Type B pancreatic cell (in vitro differentiated cells): Measurements from ENCODE around the gene NR1I3. TPM values are rescaled to one million over a fixed set of nuclear protein-coding genes. Genes with fewer than 3 reads are reported as not detected.

Source experiments
- DNase-seq: peaks from one replicate; pipeline ENCODE4 v3.0.0; 2021; ENCODE audit warnings: mixed read lengths; ENCODE audit not compliant: unreplicated experiment; ENCODE audit errors: extremely low spot score
- H3K27ac Mint-ChIP-seq: 2 replicates; pipeline ENCODE4 v1.8.0; 2021; ENCODE audit warnings: mild to moderate bottlenecking, mixed read lengths
- H3K27me3 Mint-ChIP-seq: 2 replicates; pipeline ENCODE4 v1.8.0; 2021; ENCODE audit warnings: mixed read lengths
- H3K36me3 Mint-ChIP-seq: 2 replicates; pipeline ENCODE4 v1.8.0; 2021; ENCODE audit warnings: mixed read lengths
- H3K4me1 Mint-ChIP-seq: one replicate; pipeline ENCODE4 v1.8.0; 2021; ENCODE audit warnings: mixed read lengths; ENCODE audit not compliant: unreplicated experiment
- H3K4me3 Mint-ChIP-seq: 2 replicates; pipeline ENCODE4 v1.8.0; 2021; ENCODE audit warnings: mild to moderate bottlenecking, mixed read lengths
- H3K9me3 Mint-ChIP-seq: 2 replicates; pipeline ENCODE4 v1.8.0; 2021; ENCODE audit warnings: mixed read lengths
- total RNA-seq: library from RNA; stranded (reverse); gene quantifications from 2 replicates; pipeline ENCODE4 v1.2.1, GENCODE V29; 2021; ENCODE audit warnings: low replicate concordance
- TF ChIP-seq, protein P1 (sequence below): fragments of 200-600 bp; sonication (generic); conservative IDR thresholded peaks from 2 replicates; pipeline ENCODE4 v1.5.0; 2021; ENCODE audit warnings: antibody characterized with exemption, mild to moderate bottlenecking

NR1I3 gene
- total RNA-seq, 1 donor from 2014 or later = not detected

DNA sequence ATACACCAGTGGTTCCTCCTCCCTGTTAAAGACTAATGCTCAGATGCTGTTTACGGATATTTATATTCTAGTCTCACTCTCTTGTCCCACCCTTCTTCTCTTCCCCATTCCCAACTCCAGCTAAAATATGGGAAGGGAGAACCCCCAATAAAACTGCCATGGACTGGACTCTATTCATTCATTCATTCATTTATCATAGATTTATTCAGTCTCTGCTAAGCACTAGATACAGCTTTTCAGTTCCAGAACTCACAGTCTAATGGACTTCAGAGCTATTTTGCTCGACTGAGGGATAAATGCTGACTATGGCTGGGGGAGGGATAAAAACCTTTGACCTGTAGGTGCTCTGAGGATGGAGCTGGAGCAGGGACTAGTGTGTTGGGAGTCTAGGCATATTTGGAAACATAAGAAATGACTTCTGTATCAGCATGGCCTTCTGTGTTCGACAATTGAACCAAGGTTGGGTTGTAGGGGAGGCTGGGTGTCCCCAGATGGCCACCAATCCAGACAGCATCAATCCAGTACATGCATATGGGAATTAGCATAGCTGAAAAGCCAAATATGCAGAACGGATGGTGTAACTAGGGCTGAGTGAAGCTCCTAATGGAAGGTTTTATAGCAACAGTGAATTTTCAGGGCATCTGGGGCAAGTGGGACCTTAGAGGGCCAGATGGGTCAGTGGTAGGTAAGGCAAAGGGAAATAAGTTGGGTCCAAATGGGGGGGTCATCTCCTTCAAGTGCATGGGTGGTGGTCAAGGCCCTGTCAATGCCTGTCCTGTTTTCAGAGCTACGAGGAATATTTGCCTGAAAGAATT lies 18.7 kb downstream of the NR1I3 start:
- peaks cover 5% of the 10 kb centered on the region for H3K27me3 Mint-ChIP-seq
- H3K27ac Mint-ChIP-seq = no peak overlapping the region
- H3K36me3 Mint-ChIP-seq = peaks cover 7% of the 10 kb centered on the region
- H3K4me3 Mint-ChIP-seq = no peak overlapping the region
- TF ChIP-seq, protein P1, sequence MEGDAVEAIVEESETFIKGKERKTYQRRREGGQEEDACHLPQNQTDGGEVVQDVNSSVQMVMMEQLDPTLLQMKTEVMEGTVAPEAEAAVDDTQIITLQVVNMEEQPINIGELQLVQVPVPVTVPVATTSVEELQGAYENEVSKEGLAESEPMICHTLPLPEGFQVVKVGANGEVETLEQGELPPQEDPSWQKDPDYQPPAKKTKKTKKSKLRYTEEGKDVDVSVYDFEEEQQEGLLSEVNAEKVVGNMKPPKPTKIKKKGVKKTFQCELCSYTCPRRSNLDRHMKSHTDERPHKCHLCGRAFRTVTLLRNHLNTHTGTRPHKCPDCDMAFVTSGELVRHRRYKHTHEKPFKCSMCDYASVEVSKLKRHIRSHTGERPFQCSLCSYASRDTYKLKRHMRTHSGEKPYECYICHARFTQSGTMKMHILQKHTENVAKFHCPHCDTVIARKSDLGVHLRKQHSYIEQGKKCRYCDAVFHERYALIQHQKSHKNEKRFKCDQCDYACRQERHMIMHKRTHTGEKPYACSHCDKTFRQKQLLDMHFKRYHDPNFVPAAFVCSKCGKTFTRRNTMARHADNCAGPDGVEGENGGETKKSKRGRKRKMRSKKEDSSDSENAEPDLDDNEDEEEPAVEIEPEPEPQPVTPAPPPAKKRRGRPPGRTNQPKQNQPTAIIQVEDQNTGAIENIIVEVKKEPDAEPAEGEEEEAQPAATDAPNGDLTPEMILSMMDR = no peak
- H3K4me1 Mint-ChIP-seq = peaks cover 9% of the 10 kb centered on the region
- no peaks in the 10 kb centered on the region for H3K9me3 Mint-ChIP-seq
- no peak for DNase-seq

- H3K27ac Mint-ChIP-seq = no peak overlapping the region
- no peak overlapping the region for H3K4me3 Mint-ChIP-seq
- H3K36me3 Mint-ChIP-seq = peaks cover 15% of the 10 kb centered on the region
- DNase-seq = no peak
- H3K4me1 Mint-ChIP-seq = peaks cover 9% of the 10 kb centered on the region
- no peaks in the 10 kb centered on the region for H3K9me3 Mint-ChIP-seq
- TF ChIP-seq, protein P1 = no peak
- peaks cover 2% of the 10 kb centered on the region for H3K27me3 Mint-ChIP-seq
Measured at GRCh38 chr1:161218301-161219077, 19.5 kb downstream of the NR1I3 start.

GRCh38 chr1:161217831-161218230 lies 20.2 kb downstream of the NR1I3 start:
- TF ChIP-seq, protein P1 = no peak
- DNase-seq = no peak
- H3K36me3 Mint-ChIP-seq = peaks cover 20% of the 10 kb centered on the region
- peaks cover 9% of the 10 kb centered on the region for H3K4me1 Mint-ChIP-seq
- no peak overlapping the region for H3K4me3 Mint-ChIP-seq
- no peaks in the 10 kb centered on the region for H3K9me3 Mint-ChIP-seq
- H3K27ac Mint-ChIP-seq = no peak overlapping the region
- no peaks in the 10 kb centered on the region for H3K27me3 Mint-ChIP-seq

DNA sequence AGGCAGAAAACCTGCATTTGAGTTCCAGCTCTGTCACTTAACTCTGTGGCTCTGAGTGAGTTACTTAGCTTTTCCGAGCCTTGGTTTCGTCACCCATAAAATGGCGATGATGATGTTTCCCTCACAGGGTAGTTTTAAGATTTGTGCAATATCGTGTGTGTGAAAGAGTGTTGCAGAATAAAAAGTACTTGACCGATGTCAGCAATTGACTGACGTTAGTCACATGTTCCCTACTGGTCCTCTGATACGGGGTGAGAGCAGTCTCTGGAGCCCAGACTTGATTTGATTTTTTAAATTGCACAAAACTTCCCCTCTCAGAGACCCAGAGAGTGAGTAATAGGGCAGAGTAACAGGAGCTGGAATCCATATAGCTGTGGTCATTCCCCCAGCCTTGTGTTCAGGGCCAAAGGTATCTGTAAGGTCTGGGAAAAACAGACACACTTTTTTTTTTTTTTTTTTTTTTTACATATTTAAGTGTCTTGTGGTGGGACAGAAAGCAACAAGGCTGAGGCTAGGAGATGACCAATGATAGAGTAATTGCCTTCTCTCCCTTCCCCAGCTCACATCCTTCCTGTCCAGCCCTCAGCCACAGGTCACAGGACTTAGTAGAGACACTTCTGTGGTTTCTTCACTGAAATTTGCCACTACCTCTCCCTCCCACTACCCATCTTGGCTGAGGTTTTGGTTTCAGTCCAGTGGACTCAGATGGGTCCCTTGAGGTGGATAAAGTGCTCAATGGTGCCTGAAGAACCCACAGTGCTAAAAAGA lies 20.9 kb downstream of the NR1I3 start:
- no peaks in the 10 kb centered on the region for H3K27me3 Mint-ChIP-seq
- no peak for DNase-seq
- H3K36me3 Mint-ChIP-seq = peaks cover 20% of the 10 kb centered on the region
- peak overlapping the region; percentile 13 for H3K27ac Mint-ChIP-seq
- H3K4me1 Mint-ChIP-seq = peaks cover 9% of the 10 kb centered on the region
- no peaks in the 10 kb centered on the region for H3K9me3 Mint-ChIP-seq
- no peak overlapping the region for H3K4me3 Mint-ChIP-seq
- TF ChIP-seq, protein P1 = no peak

- Mint-ChIP-seq H3K36me3 (peaks cover 22% of the 10 kb centered on the region), H3K9me3 (no peaks in the 10 kb centered on the region)
Measured at GRCh38 chr1:161215076-161215475, 22.9 kb downstream of the NR1I3 start, which contains the start of gene FCER1G. FCER1G (plus strand) TSS chr1:161215295; CDS start chr1:161215322, 27 bp downstream.

More at GRCh38 chr1:161215076-161215475, 22.9 kb downstream of the NR1I3 start, which contains the start of gene FCER1G:
- no peak within 1 kb of the TSS for H3K4me3 Mint-ChIP-seq
- H3K4me1 Mint-ChIP-seq = peaks cover 9% of the 10 kb centered on the region
- DNase-seq = no peak
- TF ChIP-seq, protein P1 = no peak
- no peak within 1 kb of the TSS for H3K27ac Mint-ChIP-seq
- no peaks in the 10 kb centered on the region for H3K27me3 Mint-ChIP-seq
